Adrenal gland (tissue), 12 donors: ENCODE results near the gene GPM6B. TPM values are rescaled to one million over a fixed set of nuclear protein-coding genes. Genes with fewer than 3 reads are reported as not detected.
"Not testable (repeated sequence)": the region's sequence is repeated elsewhere in the genome, so short reads cannot be mapped to it uniquely, and the experiment has no call there.

Experiments used
- DNase-seq, 7 donors: peaks; one replicate each; pipeline ENCODE4 v3.0.0-alpha.2; 2019 to 2020
- H3K27ac ChIP-seq, 5 donors: fragments of 200-600 bp; sonication (generic) in 4 of 5; 1 replicate in 3 of 5; 2 replicates in 2 of 5; pipeline versions ENCODE4 v1.5.1 to v1.8.0; 2016 to 2020; ENCODE audit warnings: mild to moderate bottlenecking in 1 of 5
- H3K27me3 ChIP-seq: fragments of 200-600 bp; 2 replicates; pipeline ENCODE4 v1.8.0; 2021
- H3K36me3 ChIP-seq, 2 donors: fragments of 200-600 bp; replicated peaks in 1 of 2; 1 replicate in 1 of 2; 2 replicates in 1 of 2; pipeline versions ENCODE4 v1.5.1 to v1.8.0; 2018 to 2022
- H3K4me1 ChIP-seq, 2 donors: fragments of 200-600 bp; replicated peaks in 1 of 2; 1 replicate in 1 of 2; 2 replicates in 1 of 2; pipeline versions ENCODE4 v1.5.1 to v1.8.0; 2018 to 2021
- H3K4me3 ChIP-seq, 4 donors: fragments of 200-600 bp; sonication (generic) in 3 of 4; one replicate each; pipeline ENCODE4 v1.5.1; 2016 to 2018
- H3K9me3 ChIP-seq, 3 donors: fragments of 200-600 bp; sonication (generic) in 1 of 3; replicated peaks in 1 of 3; 1 replicate in 2 of 3; 2 replicates in 1 of 3; pipeline versions ENCODE4 v1.5.1 to v1.8.0; 2016 to 2021
- POLR2A ChIP-seq, 2 donors: fragments of 450-650 bp; IDR thresholded peaks; one replicate each; pipeline ENCODE4 v1.6.1; 2017; ENCODE audit warnings: antibody characterized with exemption in 2 of 2, mild to moderate bottlenecking in 2 of 2, moderate library complexity in 1 of 2
- WGBS, 4 donors: extraction: QIAGEN DNeasy Blood & Tissue Kit in 2 of 4; methylation state at CpG; one replicate each; pipeline versions ENCODE4 v1.1.5 to v1.1.7; 2013 to 2017; 5-methylcytosine and 5-hydroxymethylcytosine counted together
- intact Hi-C, 2 donors: fragments of 100-400 bp; cut with DNase I; formaldehyde crosslinking; loops; one replicate each; pipeline versions ENCODE4 v1.14.1 to v1.15.0; 2022 to 2023
- polyA plus RNA-seq, 3 donors: library from polyadenylated mRNA; stranded (reverse); fragments of 200-250 nt in 2 of 3; fragments of 350-450 nt in 1 of 3; fragmentation: Illumina TruSeq in 1 of 3; extraction: RNeasy Lipid Tissue Mini Kit (QIAGEN cat#74804) in 1 of 3; gene quantifications; one replicate each; pipeline ENCODE4 v1.2.3, GENCODE V29; 2013 to 2014
- total RNA-seq, 9 donors: library from RNA; depleted of rRNA in 4 of 9; stranded (reverse); fragments of >200 nt in 4 of 9; fragments of 120-200 nt in 1 of 9; fragmentation: NEBNext Ultra II Directional in 1 of 9; extraction: Animal tissue kit (Norgen Biotek cat#: 25700) in 1 of 9; gene quantifications; one replicate each; pipeline versions ENCODE4 v1.1.0 to v1.2.4, GENCODE V29; 2013 to 2023
- TF ChIP-seq, protein P1 (sequence below), 6 experiments: fragments of 450-650 bp in 4 of 6; fragments of 200-600 bp in 2 of 6; sonication (generic) in 1 of 6; IDR thresholded peaks; 1 replicate in 5 of 6; 2 replicates in 1 of 6; pipeline versions ENCODE4 v1.5.1 to v1.8.0; 2016 to 2021; ENCODE audit warnings: antibody characterized with exemption in 6 of 6, mild to moderate bottlenecking in 2 of 6, moderate library complexity in 1 of 6
- donor health status: healthy with polysubstance abuse.
- donor health status: Bipolar disorder and iron deficiency.
- donor health status: DM: yes; HTN: yes; CAD: no.
- donor health status: DM: no; HTN: no; CAD: no.
- donor health status: DM: no; HTN: no; CAD: no.
- donor health status: DM: yes; HTN: yes; CAD: no.

GPM6B gene
- total and polyA plus RNA-seq, 12 donors = 1.0 to 7.5 (median 4.2) TPM

DNA sequence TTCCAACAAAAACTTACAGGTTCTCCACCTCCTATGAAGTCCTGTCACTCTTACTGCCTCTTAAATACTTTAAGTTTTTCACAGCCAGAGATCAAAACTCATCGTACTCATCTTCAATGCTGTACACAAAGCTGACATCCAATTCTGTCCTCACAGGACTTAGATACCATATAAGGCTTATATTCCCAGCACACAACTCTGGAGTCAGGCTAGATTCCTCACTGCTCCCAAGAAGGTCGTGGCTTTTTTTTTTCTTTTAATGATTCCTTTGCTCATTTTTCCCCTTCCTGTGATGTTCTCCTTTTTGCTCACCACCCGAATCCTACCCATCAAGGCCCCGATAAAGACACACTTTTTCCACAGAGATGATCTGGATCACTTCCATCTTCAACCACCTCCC lies 83.4 kb downstream of the GPM6B start:
- Histone ChIP-seq H3K27ac (peak overlapping the region in 1 of 5 donors; percentile 83), H3K4me3 (peak overlapping the region in 3 of 4 donors; percentile 49 to 77 (median 75)), H3K4me1 (peaks cover 5 to 18% of the 10 kb centered on the region in 2 donors), H3K9me3 (no peaks in the 10 kb centered on the region), H3K27me3 (no peaks in the 10 kb centered on the region), H3K36me3 (no peaks in the 10 kb centered on the region)
- WGBS, 4 donors = 14 to 49% (median 36%) methylated on average over 4 of the region's 4 CpGs
- TF ChIP-seq, protein P1, sequence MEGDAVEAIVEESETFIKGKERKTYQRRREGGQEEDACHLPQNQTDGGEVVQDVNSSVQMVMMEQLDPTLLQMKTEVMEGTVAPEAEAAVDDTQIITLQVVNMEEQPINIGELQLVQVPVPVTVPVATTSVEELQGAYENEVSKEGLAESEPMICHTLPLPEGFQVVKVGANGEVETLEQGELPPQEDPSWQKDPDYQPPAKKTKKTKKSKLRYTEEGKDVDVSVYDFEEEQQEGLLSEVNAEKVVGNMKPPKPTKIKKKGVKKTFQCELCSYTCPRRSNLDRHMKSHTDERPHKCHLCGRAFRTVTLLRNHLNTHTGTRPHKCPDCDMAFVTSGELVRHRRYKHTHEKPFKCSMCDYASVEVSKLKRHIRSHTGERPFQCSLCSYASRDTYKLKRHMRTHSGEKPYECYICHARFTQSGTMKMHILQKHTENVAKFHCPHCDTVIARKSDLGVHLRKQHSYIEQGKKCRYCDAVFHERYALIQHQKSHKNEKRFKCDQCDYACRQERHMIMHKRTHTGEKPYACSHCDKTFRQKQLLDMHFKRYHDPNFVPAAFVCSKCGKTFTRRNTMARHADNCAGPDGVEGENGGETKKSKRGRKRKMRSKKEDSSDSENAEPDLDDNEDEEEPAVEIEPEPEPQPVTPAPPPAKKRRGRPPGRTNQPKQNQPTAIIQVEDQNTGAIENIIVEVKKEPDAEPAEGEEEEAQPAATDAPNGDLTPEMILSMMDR (IDR thresholded peaks at IDR 0.05) = no peak
- TF ChIP-seq POLR2A (IDR thresholded peaks at IDR 0.05) = no peak
- intact Hi-C loops = no loop called here
- no peak for DNase-seq

DNA sequence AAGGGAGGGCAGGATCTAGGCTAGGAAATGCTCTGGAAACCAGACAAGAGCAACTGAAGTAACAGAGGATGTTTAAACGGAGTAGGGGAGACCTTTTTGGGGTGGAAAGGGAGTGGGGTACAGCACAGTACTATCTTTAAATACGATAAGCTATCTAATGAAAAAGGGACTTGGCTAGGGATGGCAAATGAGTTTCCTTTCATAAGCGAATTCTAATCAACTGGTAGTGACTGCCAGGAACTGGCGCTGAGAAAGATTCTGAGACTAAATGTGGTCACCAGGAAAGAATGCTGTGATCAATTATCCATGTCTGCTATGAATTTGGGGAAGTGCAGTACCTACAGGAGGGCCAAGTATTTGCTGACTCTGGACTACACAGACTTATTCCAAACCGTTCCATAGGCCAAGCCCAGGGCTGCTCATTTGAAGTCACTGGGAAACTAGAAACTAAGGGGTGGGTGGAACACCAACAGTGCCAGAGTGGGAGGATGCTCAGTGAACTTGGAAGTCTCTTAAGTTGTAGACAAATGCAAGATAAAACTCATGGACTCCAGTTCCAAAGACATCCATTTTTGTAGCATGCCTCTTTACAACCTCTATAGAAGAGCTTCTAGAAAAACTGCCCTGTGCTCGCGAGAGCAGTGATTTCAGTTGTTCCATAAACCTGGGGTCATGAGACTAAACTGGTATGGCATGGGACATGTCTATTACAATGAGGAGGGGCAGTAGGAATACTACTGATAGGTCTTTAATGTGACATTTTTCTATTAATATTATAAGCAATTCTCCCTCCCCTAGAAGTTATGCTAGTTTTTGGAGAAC lies 84.4 kb downstream of the GPM6B start:
- no peak for DNase-seq
- Histone ChIP-seq H3K36me3 (no peaks in the 10 kb centered on the region), H3K27me3 (no peaks in the 10 kb centered on the region), H3K27ac (no peak overlapping the region), H3K4me3 (no peak overlapping the region), H3K9me3 (no peaks in the 10 kb centered on the region), H3K4me1 (peaks cover 5 to 18% of the 10 kb centered on the region in 2 donors)
- 57 to 87% (median 81%) methylated on average over 4 to 7 of the region's 7 CpGs for WGBS, 4 donors
- intact Hi-C loops = no loop called here
- no peak for TF ChIP-seq POLR2A (IDR thresholded peaks at IDR 0.05)
- TF ChIP-seq, protein P1 (IDR thresholded peaks at IDR 0.05) = no peak

DNA sequence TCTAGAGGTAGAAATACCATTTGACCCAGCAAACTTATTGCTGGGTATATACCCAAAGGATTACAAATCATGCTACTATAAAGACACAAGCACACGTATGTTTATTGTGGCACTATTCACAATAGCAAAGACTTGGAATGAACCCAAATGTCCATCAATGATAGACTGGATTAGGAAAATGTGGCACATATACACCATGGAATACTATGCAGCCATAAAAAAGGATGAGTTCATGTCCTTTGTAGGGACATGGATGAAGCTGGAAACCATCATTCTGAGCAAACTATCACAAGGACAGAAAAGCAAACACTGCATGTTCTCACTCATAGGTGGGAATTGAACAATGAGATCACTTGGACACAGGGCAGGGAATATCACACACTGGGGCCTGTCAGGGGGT lies 86.4 kb downstream of the GPM6B start:
- H3K36me3 ChIP-seq, H3K4me3 ChIP-seq, H3K27ac ChIP-seq, H3K9me3 ChIP-seq, DNase-seq, H3K27me3 ChIP-seq, intact Hi-C loops, H3K4me1 ChIP-seq: not testable (repeated sequence)
- 100% methylated on average over 1 of the region's 1 CpG for WGBS, 4 donors

DNA sequence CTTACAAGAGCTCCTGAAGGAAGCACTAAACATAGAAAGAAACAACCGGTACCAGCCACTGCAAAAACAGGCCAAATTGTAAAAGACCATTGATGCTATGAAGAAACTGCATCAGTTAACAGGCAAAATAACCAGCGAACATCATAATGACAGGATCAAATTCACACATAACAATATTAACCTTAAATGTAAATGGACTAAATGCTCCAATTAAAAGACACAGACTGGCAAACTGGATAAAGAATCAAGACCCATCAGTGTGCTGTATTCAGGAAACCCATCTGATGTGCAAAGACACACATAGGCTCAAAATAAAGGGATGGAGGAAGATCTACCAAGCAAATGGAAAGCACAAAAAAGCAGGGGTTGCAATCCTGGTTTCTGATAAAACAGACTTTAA lies 90.3 kb downstream of the GPM6B start:
- WGBS, 4 donors = 90 to 95% (median 94%) methylated on average over 2 of the region's 2 CpGs
- H3K4me1 ChIP-seq, intact Hi-C loops, H3K36me3 ChIP-seq, H3K27me3 ChIP-seq, H3K9me3 ChIP-seq, DNase-seq, H3K4me3 ChIP-seq, H3K27ac ChIP-seq: not testable (repeated sequence)

DNA sequence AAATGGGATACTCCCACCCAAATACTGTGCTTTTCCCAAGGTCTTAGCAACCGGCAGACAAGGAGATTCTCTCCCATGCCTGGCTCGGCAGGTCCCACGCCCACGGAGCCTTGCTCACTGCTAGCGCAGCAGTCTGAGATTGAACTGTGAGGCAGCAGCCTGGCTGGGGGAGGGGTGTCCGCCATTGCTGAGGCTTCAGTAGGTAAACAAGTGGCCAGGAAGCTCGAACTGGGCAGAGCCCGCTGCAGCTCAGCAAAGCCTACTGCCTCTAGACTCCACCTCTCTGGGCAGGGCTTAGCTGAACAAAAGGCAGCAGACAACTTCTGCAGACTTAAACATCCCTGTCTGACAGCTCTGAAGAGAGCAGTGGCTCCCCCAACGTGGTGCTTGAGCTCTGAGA lies 92.0 kb downstream of the GPM6B start:
- intact Hi-C loops, DNase-seq, H3K4me3 ChIP-seq, H3K4me1 ChIP-seq, H3K36me3 ChIP-seq, H3K27me3 ChIP-seq, H3K27ac ChIP-seq, H3K9me3 ChIP-seq: not testable (repeated sequence)
- WGBS, 4 donors = 89 to 90% methylated on average over 9 of the region's 9 CpGs; no CpG with 5 or more reads in 2 of the 4 donors
